Measurements from ENCODE around the gene ISCA2. TPM values are rescaled to one million over a fixed set of nuclear protein-coding genes. Genes with fewer than 3 reads are reported as not detected.
A peak's percentile ranks its signal among the peaks of the same experiment; 100 is the strongest.

Gene ISCA2
- total RNA-seq, 2 donors from 2014 or later: 34.1 to 39.1 TPM

DNA sequence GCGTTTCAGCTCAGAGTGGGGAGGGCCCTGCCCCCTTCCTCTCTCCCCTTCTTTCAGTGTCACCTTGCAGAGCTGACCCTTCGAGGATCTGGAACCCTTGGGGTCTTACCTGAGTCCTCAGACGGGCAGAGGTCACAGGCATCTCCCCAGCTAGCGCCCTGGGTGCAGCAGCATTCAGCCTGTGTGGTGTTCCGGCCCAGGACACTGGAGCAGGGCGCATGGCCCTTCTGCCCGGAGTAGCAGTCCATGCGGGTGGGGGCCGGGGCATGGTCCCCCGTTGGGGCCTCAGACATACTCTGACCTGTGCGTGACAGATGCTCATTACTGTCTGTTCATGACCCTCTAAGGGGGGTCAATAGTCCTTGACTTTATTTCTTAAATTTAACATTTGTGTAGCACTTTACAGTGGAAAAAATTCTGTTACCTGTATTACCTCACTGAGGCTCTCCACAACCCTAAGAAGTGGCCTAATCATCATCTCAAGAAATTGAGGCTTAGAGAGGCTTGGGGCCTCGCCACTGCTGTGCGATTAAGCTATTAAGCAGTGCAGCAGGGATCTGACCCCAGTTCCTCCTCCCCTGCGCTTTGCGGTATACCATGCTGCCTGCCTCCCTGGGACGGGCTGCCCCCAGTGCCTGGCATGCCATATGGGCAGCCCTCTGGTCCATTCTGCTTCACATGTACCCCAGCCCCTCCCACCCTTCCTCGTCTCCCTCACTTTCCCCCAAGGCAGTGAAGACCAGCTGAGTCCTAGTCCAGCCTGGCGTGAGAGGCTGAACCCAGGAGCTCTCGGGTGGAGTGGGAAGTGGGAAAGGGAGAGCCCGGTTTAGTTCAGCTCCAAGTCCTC lies 11.5 kb downstream of the ISCA2 start:
- DNase-seq (no peak), ATAC-seq (no peak)
- intact Hi-C loops (cut with DNase I): loop anchor here (5.0 to 10.0 kb wide), 2 partner anchors 107 to 110 kb away; partner anchors contain the start of gene LTBP2 (in 2 of the 2)

DNA sequence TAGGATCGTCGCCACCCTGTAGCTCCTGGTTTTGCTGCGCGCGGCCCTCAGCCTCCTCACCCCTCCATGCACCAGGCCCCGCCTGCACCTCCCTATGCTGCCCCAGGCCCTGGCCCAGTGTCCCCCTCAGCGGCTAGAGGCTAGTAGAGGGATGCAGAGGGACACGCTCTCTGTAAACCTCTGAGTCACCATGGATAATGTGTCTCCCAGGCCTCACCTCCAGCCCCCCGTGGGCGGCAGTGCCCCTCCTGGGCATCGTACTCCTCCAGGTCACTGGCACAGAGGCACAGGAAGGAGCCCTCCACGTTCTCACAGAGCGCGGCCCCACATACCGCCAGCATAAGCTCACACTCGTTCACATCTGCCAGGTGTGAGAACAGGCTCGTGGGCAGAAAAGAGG lies 12.3 kb downstream of the ISCA2 start:
- no peak for ATAC-seq
- DNase-seq: no peak
- intact Hi-C loops (cut with DNase I): loop anchor here in 1 of 2 donors (10.0 kb wide), 1 partner anchor 109 kb away; the partner anchor contains the start of gene LTBP2

DNA sequence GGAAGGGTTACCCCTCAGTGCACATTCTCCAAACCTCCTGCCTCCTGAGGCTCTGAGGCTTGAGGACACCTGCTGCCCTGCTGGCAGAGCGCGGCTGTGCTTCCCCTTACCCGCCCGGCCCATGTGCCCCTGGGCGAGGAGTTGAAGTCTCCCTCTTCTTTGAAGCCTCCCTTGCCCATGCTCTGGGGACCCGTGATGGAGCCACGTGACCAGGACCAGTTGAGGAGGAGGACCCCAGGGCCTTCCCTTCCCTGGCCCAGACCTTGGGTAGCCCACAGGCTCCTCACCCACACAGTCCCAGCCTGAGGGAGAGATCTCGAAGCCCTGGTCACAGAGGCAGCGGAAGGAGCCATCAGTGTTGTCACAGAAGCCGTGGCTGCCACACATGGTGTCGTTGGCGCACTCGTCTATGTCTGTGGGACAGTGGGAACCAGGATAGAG lies 12.9 kb downstream of the ISCA2 start:
- intact Hi-C loops (cut with DNase I): loop anchor here in 1 of 2 donors (10.0 kb wide), 1 partner anchor 108 kb away; the partner anchor contains the start of gene LTBP2
- DNase-seq: no peak
- no peak for ATAC-seq

DNA sequence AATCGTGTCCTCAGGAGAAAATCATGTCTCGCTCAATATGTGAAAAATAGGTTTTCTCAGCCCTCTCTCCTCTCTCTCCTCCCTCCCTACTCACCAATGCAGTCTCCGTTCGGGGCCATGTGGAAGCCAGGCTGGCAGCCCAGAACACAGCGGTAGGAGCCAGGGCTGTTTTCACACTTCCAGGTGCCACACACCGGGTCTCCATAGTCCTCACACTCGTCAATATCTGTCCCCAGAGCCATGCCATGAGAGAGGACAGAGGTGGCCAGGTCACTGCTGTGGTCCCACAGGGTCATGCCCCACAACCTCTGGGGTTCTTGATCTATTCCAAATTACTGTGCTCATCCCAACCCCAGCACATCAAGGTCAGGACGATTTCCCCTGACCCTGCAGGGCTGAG lies 13.5 kb downstream of the ISCA2 start:
- peak in 1 of 2 donors; percentile 35 for ATAC-seq
- intact Hi-C loops (cut with DNase I): loop anchor here in 1 of 2 donors (10.0 kb wide), 1 partner anchor 108 kb away; the partner anchor contains the start of gene LTBP2
- DNase-seq: no peak

DNA sequence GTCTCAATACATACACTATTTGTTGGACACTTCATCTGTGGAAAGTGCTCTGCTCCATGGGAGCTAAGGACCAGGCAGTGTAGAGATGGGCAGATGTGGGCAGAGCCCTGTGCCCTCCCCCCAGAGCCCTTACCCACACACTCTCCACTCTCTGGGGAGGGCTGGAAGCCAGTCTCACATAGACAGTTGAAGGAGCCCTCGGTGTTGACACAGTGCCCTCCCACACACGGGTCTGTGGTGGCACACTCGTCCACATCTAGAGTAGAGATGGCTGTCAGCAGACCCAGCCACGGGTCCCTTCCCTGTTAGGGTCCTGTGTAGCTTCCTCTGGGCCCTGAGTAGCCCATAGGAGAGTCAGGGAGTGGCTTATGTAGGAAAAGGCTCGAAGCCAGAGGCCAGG lies 14.3 kb downstream of the ISCA2 start:
- DNase-seq: no peak
- intact Hi-C loops (cut with DNase I): loop anchor here in 1 of 2 donors (10.0 kb wide), 1 partner anchor 107 kb away; the partner anchor contains the start of gene LTBP2

DNA sequence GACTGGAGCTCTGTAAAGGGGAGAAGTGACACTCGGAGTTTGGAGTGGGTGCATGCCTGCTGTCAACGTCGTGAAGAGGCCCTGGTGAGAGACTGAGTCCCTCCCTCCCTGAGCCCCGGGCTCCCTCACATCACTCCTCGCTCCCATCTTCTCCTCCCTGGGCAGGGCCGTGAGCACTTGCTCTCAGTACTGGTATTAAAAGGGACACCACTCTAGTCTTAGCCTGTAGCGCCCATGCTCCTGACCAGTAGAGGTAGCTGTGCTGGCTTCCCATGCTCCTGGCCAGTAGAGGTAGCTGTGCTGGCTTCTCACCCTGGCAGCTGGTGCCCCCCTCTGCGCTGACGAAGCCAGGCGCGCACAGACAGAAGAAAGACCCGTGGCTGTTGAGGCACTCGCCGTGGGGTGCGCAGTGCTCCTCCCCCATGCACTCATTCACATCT lies 14.7 kb downstream of the ISCA2 start:
- intact Hi-C loops (cut with DNase I): loop anchor here in 1 of 2 donors (10.0 kb wide), 1 partner anchor 106 kb away; the partner anchor contains the start of gene LTBP2
- DNase-seq (no peak), ATAC-seq (peak in 1 of 2 donors; percentile 2)

More for the DNA sequence above, 14.3 kb downstream of the ISCA2 start:
- no peak for ATAC-seq

DNA sequence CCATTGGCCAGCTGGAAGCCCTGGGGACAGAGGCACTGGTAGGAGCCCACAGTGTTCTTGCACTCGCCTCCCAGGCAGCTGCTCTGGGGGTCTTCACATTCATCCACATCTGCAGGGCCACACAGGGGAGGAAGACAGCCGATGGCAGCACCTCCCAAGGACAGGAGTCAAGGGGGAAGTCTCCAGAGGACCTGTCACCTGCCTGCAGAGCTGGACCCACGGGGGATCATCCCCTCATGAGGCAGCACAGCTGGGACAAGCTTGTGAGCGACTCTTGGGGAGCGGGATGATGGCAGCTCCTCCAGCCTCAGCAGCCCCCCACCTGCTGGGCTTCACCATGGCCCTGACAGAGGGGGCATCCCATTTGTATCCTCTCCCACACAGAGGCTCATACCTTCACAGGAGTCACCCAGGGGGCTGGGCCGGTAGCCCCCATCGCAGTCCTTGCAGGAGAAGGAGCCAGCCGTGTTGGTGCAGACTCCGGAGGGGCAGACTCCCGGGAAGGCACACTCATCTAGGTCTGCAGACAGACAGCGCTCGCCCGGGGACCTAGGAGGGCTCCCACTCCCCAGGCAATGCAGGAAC lies 15.4 kb downstream of the ISCA2 start:
- DNase-seq: no peak

DNA sequence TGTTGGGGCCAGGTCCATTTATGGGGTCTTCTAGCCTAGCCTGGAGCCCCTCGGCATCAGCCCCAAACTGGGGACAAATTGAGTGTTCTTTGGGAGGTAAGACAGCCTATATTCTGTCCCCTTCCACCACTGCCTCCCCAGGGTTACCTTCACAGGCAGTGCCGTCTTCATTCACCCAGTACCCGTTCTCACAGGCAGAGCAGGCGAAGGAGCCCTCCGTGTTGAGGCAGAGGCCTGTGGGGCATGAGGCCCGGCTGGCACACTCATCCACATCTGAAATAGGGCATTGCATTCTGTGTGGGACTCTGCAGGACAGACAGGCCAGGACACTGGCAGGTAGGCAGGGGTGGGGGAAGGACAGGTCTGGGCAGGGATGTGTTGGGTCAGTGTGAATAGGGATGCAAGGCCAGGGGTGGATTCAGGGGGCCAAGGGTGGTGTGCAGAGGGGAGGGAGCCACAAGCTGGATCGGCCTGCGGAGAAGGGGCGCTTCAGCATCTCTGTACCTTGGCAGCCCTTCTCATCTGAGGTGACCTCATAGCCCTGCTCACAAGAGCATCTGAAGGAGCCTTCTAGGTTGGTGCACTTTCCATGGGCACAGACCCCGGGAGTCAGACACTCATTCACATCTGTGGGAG lies 16.1 kb downstream of the ISCA2 start:
- DNase-seq (no peak), ATAC-seq (no peak)
- intact Hi-C loops (cut with DNase I): loop anchor here in 1 of 2 donors (10.0 kb wide), 1 partner anchor 105 kb away; the partner anchor contains the start of gene LTBP2

More for the DNA sequence above, 15.4 kb downstream of the ISCA2 start:
- intact Hi-C loops (cut with DNase I): loop anchor here in 1 of 2 donors (10.0 kb wide), 1 partner anchor 106 kb away; the partner anchor contains the start of gene LTBP2
- ATAC-seq: no peak

DNA sequence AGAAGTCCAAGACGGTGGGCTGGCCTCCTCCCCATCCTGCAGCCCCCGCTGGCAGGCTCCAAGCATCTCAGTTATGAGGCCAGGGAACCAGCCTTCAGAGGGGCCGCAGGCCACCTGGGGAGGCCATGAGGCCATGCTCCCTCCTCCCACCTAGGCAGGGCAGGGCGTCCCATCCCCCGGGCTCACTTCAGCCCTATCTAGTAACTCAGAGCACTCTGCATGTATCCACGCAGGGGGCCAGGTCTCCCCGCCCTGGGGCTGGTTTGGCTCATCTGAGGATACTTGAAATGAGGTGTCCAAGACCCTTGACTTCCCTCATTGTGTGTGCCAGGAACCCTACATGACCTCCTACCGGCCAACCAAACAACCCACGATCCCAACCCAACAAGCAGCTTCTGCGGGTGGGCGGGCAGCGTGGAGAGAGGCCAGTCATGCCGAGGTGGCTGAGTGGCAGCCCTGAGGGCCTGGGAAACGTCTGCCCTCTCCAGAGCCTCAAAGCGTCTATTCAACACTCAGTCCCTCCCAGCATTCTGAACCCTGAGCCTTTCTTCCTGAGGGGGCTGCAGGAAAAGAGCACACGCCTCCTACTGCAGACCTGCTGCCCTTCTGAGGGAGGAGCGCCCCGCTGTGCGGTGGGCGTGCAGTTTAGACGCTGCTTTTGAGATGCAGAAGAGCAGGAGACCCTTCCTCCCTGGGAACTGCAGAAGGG lies 16.8 kb downstream of the ISCA2 start:
- ATAC-seq: no peak
- DNase-seq: no peak
- intact Hi-C loops (cut with DNase I): no loop called here

DNA sequence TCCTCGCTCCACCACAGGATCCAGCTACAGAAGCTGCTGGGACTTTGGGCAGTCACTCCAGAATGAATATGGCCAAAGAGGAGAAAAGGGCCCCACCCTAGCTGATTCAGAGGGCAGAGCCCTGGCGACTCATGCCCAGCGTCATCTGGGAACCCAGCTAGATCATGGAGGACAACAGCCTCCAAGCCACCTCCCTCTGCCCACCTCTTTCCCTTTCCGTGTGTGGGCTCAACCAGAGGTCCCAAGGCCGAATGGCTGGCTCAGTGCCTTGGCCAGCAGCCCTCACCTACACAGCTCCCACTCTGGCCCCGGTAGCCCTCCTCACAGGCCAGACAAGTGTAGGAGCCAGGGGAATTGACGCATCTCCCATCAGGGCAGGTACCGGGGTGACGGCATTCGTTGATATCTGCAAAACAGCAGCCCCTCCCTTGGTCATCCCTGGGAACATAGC lies 17.4 kb downstream of the ISCA2 start:
- intact Hi-C loops (cut with DNase I): no loop called here
- ATAC-seq (peak in 1 of 2 donors; percentile 17), DNase-seq (peak; percentile 47)

DNA sequence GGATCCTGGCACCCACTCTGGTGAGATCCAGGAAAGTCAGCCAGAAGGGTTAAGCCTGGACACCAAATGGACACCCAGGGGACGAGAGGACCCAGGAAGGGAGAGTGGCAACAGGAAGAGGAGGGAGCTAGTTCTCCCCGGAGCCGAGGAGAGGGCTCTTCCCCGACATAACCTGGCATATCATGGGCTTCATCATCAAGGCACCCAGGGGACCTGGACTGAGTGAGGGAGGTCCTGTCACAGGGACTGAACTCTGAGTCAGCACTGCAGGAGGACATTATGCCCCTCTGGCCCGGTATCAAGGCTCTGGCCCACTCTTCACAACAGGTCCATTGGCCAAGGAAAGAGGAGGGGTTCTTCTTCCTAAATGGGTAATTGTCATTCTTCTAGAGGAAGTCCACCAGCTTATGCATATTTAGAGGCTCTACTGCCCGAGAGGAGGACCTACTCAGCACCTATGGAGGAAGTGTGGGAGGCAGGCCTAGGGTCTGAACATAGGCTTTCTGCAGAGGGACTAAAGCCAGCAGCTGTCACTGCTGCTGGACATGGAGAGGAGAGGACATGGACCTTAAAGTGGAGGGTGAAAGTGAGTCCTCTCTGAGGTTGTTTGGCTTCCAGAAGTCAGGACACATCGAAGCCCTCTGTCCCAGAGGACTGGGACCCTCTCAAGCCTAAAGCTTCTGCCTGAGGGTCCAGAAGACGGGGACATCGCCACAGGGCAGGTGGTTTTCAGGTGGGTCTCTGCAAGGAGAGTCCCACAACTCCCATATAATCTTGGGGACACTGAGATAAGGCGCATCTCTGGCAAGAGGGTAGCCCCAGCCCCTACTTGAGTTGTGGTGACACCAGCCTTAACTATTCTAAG lies 18.6 kb downstream of the ISCA2 start:
- intact Hi-C loops (cut with DNase I): no loop called here
- ATAC-seq (peak in 1 of 2 donors; percentile 10), DNase-seq (no peak)

DNA sequence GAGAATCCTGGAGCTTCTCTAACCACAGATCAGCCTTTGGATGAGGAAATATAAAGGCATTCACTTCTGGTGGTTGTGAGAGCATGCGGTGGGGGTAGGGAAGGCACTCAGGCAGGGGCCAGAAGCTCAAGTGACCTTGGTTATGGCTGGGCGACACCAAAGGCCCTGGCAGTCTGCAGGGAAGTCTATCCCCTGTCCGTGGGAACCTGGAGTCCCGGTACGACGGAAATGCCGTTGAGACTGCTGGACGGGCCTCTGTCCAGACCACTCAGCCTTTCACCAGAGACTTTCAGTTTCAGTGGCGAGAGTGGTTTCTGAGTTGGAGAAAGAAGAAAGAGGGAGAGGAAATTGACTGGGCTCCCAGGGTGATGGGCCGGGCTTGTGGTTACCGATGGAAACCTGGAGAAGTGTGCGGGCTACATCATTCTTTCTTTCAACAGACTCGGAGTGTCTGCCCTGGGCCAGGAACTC lies 20.9 kb downstream of the ISCA2 start:
- DNase-seq (peak; percentile 47), ATAC-seq (peak in 1 of 2 donors; percentile 21)
- intact Hi-C loops (cut with DNase I): no loop called here

DNA sequence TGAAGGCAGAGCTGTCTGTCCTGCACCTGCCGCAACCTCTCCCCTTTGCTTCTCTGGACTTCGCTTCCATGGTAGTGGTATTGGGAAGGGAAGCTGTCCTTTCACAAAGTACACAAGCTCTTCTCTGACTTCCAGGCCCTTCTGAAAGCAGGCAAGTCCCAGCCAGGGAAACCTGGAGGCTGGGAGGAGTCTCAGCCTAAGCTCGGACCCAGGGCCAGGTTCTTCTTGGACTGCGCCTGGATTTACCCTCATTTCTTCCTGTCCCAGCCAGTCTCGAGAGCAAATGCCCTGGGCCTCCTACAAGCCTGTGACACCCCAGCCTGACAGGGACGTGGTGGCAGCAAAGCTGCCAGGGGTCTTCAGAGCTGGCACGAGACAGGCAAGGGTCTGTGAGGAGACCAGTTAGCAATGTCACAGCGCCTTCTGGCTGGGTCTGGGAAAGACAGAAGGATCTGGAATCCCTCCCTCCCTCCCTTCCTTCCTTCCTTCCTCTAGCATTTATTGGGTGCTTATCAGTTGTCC lies 22.4 kb downstream of the ISCA2 start:
- DNase-seq (no peak), ATAC-seq (no peak)
- intact Hi-C loops (cut with DNase I): no loop called here

DNA sequence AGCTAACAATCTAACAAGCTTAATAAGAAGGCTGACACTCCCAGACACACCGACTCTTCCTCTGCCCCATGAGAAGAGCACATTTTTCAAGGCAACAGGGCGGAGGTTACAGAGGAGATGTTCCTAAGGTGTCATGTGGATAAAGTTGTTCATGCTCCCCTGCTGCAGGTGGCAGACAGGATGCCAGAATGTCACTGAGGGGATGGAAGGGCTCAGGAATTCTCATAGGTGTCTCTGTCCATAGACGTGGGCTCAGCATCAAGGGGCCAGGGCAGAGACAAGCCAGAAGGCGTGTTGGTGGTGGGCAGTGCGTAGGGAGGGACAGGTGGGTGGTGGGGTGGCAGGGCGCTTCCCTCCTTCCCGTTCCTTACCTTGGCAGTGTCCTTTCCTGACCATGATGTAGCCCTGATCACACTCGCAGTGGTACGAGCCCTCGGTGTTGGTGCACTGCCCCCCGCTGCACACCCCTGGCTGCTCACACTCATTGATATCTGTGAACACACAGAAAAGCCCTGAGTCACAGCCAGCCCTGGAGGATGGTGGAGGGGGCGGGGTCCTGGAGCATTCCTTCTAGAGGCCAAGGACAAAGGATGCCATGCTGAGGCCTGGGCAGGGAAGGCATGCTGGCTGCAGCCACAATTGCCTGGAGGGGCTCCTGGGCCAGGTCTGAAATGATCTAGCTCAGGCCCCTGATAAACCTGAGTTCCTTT lies 23.0 kb downstream of the ISCA2 start:
- DNase-seq: no peak
- intact Hi-C loops (cut with DNase I): no loop called here
- ATAC-seq: no peak

DNA sequence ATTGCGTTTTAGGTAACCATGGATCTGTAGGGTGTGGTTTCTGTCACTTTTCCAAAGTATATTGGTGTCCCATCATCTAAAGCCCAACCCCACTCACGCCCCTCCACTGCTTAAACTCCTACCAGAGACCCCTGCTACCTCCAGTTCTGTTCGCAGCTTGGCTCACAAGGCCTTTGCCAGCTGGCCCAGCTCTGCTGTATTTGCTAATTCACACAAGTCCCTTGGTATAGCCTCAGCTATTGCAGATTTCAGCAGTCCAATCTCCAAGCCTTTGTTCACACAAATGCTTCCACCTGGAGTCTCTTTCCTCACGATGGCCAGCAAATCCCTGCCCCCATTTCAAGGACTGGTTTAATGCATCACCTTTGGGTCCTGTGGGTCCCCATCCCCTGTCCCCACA lies 24.2 kb downstream of the ISCA2 start:
- intact Hi-C loops (cut with DNase I): no loop called here
- no peak for DNase-seq
- ATAC-seq: no peak

DNA sequence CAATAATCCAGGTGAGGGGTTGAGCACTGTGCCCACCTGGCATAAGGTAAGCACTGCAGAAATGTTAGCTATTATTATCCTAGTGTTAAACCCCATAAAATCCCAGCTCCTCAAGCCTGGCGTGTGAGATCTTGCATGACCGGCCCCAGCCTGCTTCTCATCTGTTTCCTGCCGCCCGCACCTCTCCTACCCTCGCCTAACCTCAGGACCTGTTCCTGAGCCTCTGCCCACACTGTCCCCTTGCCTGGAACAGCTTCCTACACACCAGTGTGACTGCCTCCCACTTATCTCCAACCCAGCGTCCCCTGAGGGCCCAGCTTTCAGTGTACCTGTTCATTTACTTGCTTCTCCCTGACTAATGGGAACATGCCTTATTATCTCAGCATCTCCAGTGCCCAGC lies 24.7 kb downstream of the ISCA2 start:
- ATAC-seq (no peak), DNase-seq (no peak)
- intact Hi-C loops (cut with DNase I): no loop called here

Data from left cardiac atrium (tissue), 4 donors.